K562 (cell line): ENCODE data around the gene ZNF837. TPM values are rescaled to one million over a fixed set of nuclear protein-coding genes. Genes with fewer than 3 reads are reported as not detected.

Experiments
- ATF7 ChIP-seq: fragments of 450-650 bp; IDR thresholded peaks from 2 replicates; pipeline ENCODE4 v1.7.1; 2014; ENCODE audit warnings: mild to moderate bottlenecking, moderate library complexity
- FOXA3 ChIP-seq, 2 experiments: fragments of 450-650 bp in 1 of 2; sonication (generic) in 1 of 2; formaldehyde crosslinking; IDR thresholded peaks in 1 of 2; conservative IDR thresholded peaks in 1 of 2; 2 replicates each; pipeline versions ENCODE4 v1.4.0 to v1.8.0; 2020 to 2022; ENCODE audit warnings: mild to moderate bottlenecking in 2 of 2, missing genetic modification reagents in 1 of 2
- FOXJ2 ChIP-seq: fragments of 200-800 bp; sonication (Bioruptor generic); IDR thresholded peaks from 2 replicates; pipeline ENCODE4 v1.6.1; 2016; ENCODE audit warnings: missing genetic modification characterization, missing compliant biosample characterization
- FUS ChIP-seq: fragments of 200-400 bp; formaldehyde crosslinking; optimal IDR thresholded peaks from 2 replicates; pipeline ENCODE3; 2017; ENCODE audit warnings: low read depth, low read length
- LCOR ChIP-seq: sonication (generic); formaldehyde crosslinking; IDR thresholded peaks from 2 replicates; pipeline ENCODE4 v1.8.0; 2022; ENCODE audit warnings: mild to moderate bottlenecking, missing genetic modification reagents
- MAFF ChIP-seq: IDR thresholded peaks from 2 replicates; pipeline ENCODE4 v1.6.1; 2012; ENCODE audit warnings: low read length, improper control_type of control experiment
- MCM5 ChIP-seq: fragments of 450-650 bp; IDR thresholded peaks from 2 replicates; pipeline ENCODE4 v1.6.1; 2016; ENCODE audit warnings: low read depth
- MIER1 ChIP-seq: fragments of 450-650 bp; IDR thresholded peaks from 2 replicates; pipeline ENCODE4 v1.6.1; 2016; ENCODE audit warnings: antibody characterized with exemption, mild to moderate bottlenecking, low read depth
- NEUROD1 ChIP-seq: fragments of 150-350 bp; IDR thresholded peaks from 2 replicates; pipeline ENCODE4 v1.6.1; 2014; ENCODE audit warnings: borderline replicate concordance, low read length, low read depth; ENCODE audit not compliant: partially characterized antibody
- RERE ChIP-seq: sonication (generic); formaldehyde crosslinking; IDR thresholded peaks from 2 replicates; pipeline ENCODE4 v1.8.0; 2023; ENCODE audit warnings: missing genetic modification reagents, mild to moderate bottlenecking, borderline replicate concordance
- SLC30A9 ChIP-seq: fragments of 250-450 bp; sonication (Bioruptor Pico); IDR thresholded peaks from 2 replicates; pipeline ENCODE4 v1.8.0; 2022; ENCODE audit warnings: mild to moderate bottlenecking, moderate library complexity
- SPI1 ChIP-seq: IDR thresholded peaks from 2 replicates; pipeline ENCODE4 v1.6.1; 2011; ENCODE audit warnings: low read depth, low read length, control low read depth, borderline replicate concordance
- TFAM ChIP-seq: fragments of 250-450 bp; sonication (Bioruptor Pico); conservative IDR thresholded peaks from 2 replicates; pipeline ENCODE4 v1.5.0; 2021; ENCODE audit warnings: mild to moderate bottlenecking, moderate library complexity
- ZBTB9 ChIP-seq: fragments of 450-650 bp; formaldehyde crosslinking; IDR thresholded peaks from 2 replicates; pipeline ENCODE4 v1.4.0; 2020; ENCODE audit warnings: mild to moderate bottlenecking, moderate library complexity
- ZNF24 ChIP-seq: fragments of 450-650 bp; IDR thresholded peaks from 2 replicates; pipeline ENCODE4 v1.6.1; 2016
- ZNF253 ChIP-seq: fragments of 250-450 bp; sonication (Bioruptor Pico); conservative IDR thresholded peaks from 2 replicates; pipeline ENCODE4 v1.6.1; 2021; ENCODE audit warnings: mild to moderate bottlenecking
- ZNF561 ChIP-seq: fragments of 450-650 bp; formaldehyde crosslinking; conservative IDR thresholded peaks from 2 replicates; pipeline ENCODE4 v1.4.0; 2020; ENCODE audit warnings: mild to moderate bottlenecking, moderate library complexity
- ZNF639 ChIP-seq, 2 experiments: fragments of 200-800 bp in 1 of 2; sonication (Bioruptor generic) in 1 of 2; sonication (generic) in 1 of 2; formaldehyde crosslinking in 1 of 2; IDR thresholded peaks in 1 of 2; conservative IDR thresholded peaks in 1 of 2; 2 replicates each; pipeline versions ENCODE4 v1.5.0 to v1.6.1; 2016 to 2020; ENCODE audit warnings: missing compliant biosample characterization in 1 of 2, missing genetic modification characterization in 1 of 2, missing genetic modification reagents in 1 of 2
- ZNF76 ChIP-seq: fragments of 250-450 bp; sonication (Bioruptor Pico); IDR thresholded peaks from 2 replicates; pipeline ENCODE4 v1.4.0; 2020; ENCODE audit warnings: mild to moderate bottlenecking, moderate library complexity, borderline replicate concordance
- ZNF830 ChIP-seq: fragments of 250-450 bp; sonication (Bioruptor Pico); IDR thresholded peaks from 2 replicates; pipeline ENCODE4 v1.5.0; 2021; ENCODE audit warnings: mild to moderate bottlenecking
- ZSCAN29 ChIP-seq: fragments of 450-650 bp; IDR thresholded peaks from 2 replicates; pipeline ENCODE4 v1.6.1; 2017
- polyA plus RNA-seq, 8 experiments: library from polyadenylated mRNA; depleted of rRNA in 4 of 8; stranded (reverse) in 5 of 8; unstranded in 3 of 8; fragments of >200 nt; fragmentation: Nextera tagmentation in 2 of 8; fragmentation: Illumina TruSeq in 1 of 8; extraction: Ambion mirVana in 2 of 8; extraction: Trizol in 1 of 8; gene quantifications; 2 replicates each; pipeline versions ENCODE4 v1.2.1 to v1.2.3, GENCODE V29; 2011 to 2014; ENCODE audit warnings: inconsistent platforms in 1 of 8, missing spikeins in 1 of 8
- total RNA-seq, 7 experiments: library from RNA; depleted of rRNA in 6 of 7; stranded (reverse); fragments of >200 nt in 6 of 7; fragmentation: Illumina TruSeq in 2 of 7; extraction: Trizol in 2 of 7; gene quantifications; 2 replicates each; pipeline versions ENCODE4 v1.2.1 to v1.2.3, GENCODE V29; 2011 to 2021; ENCODE audit warnings: low replicate concordance in 1 of 7

The ZNF837 gene
- total and polyA plus RNA-seq, 9 of the 15 experiments (the other 6 are each of a cell fraction or from before 2014, with no cell fraction given) = 0.11 to 2.1 (median 0.57) TPM; not detected in 4

- TF ChIP-seq LCOR (CRISPR knock-in tag) (peak; percentile 10; the same call in 1 of the 2 replicates), SPI1 (no peak), TFAM (CRISPR knock-in tag) (no peak), ZNF24 (peak; percentile 87), SLC30A9 (CRISPR knock-in tag) (no peak), ZNF76 (CRISPR knock-in tag) (no peak; the same call in 1 of the 2 replicates), ZSCAN29 (no peak), FOXJ2 (tag) (peak; percentile 94), NEUROD1 (peak; percentile 90), MIER1 (0 out of 2 replicates have a peak, but pooled peaks have one; percentile 40), RERE (no peak), ATF7 (peak; percentile 86; the same call in 1 of the 2 replicates), ZNF639 (CRISPR knock-in tag; conservative IDR thresholded peaks at IDR 0.05 in 1 of 2, IDR thresholded peaks at IDR 0.05 in 1 of 2) (peak in 1 of 2 experiments; percentile 87; a peak in 2 of 4 replicates), ZNF830 (CRISPR knock-in tag) (no peak), ZNF253 (CRISPR knock-in tag) (no peak), FUS (no peak), FOXA3 (CRISPR knock-in tag; conservative IDR thresholded peaks at IDR 0.05 in 1 of 2, IDR thresholded peaks at IDR 0.05 in 1 of 2) (no peak), ZNF561 (CRISPR knock-in tag) (no peak), MAFF (no peak), MCM5 (no peak), ZBTB9 (CRISPR knock-in tag) (no peak)
Observed at GRCh38 chr19:58362272-58362994, 18.4 kb downstream of the ZNF837 start, which contains the start of gene ZNF497 (continued).
